Subcutaneous abdominal adipose tissue (tissue), 5 donors: ENCODE measurements around the gene ITIH3.

ENCODE experiments used
- H3K27ac ChIP-seq: one replicate; pipeline ENCODE4 v1.7.0; 2013; ENCODE audit warnings: low read depth, mild to moderate bottlenecking, inconsistent platforms, low read length, moderate library complexity
- H3K27me3 ChIP-seq, 5 donors: one replicate each; pipeline ENCODE4 v1.7.0; 2013; ENCODE audit warnings: low read length in 5 of 5, inconsistent platforms in 1 of 5; ENCODE audit not compliant: control insufficient read depth in 5 of 5, insufficient read depth in 4 of 5
- H3K36me3 ChIP-seq, 5 donors: one replicate each; pipeline ENCODE4 v1.7.0; 2013; ENCODE audit warnings: low read length in 5 of 5; ENCODE audit not compliant: control insufficient read depth in 5 of 5, insufficient read depth in 5 of 5
- H3K4me1 ChIP-seq, 5 donors: one replicate each; pipeline ENCODE4 v1.7.0; 2013; ENCODE audit warnings: low read length in 5 of 5, mild to moderate bottlenecking in 3 of 5, moderate library complexity in 1 of 5; ENCODE audit not compliant: control insufficient read depth in 5 of 5, insufficient read depth in 5 of 5
- H3K4me3 ChIP-seq, 5 donors: one replicate each; pipeline ENCODE4 v1.7.0; 2013; ENCODE audit warnings: low read length in 5 of 5, low read depth in 1 of 5
- H3K9ac ChIP-seq, 5 donors: one replicate each; pipeline ENCODE4 v1.7.0; 2013; ENCODE audit warnings: low read length in 5 of 5, mild to moderate bottlenecking in 4 of 5, moderate library complexity in 3 of 5
- H3K9me3 ChIP-seq, 5 donors: one replicate each; pipeline ENCODE4 v1.7.0; 2013; ENCODE audit warnings: low read length in 5 of 5; ENCODE audit not compliant: control insufficient read depth in 5 of 5
- donor health status: healthy.
- donor health status: healthy.
- donor health status: healthy.
- donor health status: healthy.
- donor health status: healthy.

Gene ITIH3

DNA sequence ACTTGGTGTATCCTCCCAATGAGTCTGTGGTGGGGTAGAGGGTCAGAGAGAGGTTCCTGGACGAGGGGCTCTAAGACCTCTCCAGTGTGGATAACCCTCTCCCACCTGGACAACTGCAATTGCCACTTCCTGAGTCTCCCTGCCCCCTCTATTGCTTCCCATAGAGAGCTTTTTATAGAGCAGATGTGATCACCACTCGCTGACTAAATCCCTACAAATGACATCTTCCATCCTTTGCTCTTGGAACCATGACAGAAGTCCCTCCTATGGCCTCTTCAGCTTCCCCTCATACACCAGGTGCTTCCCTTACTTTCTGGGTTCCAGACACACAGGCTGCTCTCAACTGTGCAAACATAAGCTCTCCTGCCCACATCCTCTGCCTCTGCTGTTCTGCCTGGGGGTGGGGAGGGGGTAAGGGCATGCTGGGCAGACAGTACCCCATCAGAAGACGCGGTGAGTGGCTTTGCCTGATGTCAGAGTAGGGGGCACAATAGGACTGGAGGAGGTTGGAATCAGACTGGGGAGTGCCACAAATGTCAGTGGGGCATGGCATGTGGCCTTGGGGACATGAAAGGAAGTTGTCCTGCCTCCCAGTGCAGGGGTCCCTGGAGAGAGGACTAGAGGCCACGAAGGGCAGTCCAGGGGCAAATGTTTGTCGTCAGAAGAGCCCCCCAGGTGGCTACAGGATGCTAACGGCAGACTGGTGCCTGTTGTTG lies 15.2 kb downstream of the ITIH3 start:
- Histone ChIP-seq H3K9me3 (no peaks in the 10 kb centered on the region), H3K4me1 (no peaks in the 10 kb centered on the region), H3K4me3 (no peak overlapping the region), H3K36me3 (no peaks in the 10 kb centered on the region), H3K27ac (no peak overlapping the region), H3K27me3 (peaks cover 0 to 17% (median 8%) of the 10 kb centered on the region in 5 donors), H3K9ac (no peak overlapping the region)

DNA sequence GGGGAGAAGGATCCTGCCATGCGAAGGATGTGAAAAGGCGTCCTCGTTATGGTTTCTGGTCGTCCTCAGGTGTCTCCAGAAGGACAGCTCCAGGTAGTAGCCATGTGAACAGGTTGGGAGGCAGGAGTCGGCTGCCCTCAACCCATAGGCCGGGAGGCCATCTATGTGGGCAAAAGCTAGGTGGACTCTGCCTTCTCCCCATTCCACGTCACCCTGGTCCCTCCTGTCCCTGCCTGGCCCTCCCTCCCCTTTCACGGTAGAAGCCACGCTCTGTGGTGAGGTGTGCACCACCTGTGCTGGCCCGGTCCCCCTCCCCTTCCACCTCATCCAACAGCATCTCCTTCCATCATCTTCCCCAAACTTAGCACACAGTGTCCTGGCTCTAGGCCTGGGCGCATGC lies 16.3 kb downstream of the ITIH3 start:
- H3K9ac ChIP-seq: no peak overlapping the region

DNA sequence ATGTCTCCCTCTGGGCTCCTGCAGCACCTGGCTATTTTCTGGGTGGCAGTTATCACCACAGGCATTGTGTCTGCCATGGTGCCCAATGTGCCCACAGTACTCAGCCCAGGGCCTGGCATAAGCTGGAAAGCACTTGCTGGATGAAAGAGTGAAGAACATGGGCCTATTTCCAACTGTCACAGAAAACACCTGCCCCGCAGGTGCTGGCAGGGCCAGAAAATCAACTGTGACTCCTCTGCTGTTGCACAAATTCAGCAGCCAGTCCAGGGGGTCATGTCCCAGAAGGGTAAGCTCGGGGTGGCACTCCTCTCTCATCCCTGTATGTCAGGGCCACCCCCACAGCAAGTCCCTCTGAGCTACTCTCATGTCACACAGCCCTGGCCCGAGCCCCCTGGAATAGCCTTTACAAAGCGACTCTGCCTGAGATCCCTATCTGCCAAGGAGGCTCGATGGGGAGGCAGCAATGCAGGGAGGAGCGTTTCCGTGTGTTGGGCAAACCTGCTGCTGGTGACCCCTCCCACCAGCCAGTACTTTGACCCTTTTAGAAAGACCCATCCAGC lies 16.9 kb downstream of the ITIH3 start:
- Histone ChIP-seq H3K27ac (no peak overlapping the region), H3K4me3 (no peak overlapping the region), H3K4me1 (no peaks in the 10 kb centered on the region), H3K9ac (no peak overlapping the region), H3K36me3 (no peaks in the 10 kb centered on the region), H3K27me3 (peaks cover 0 to 16% (median 5%) of the 10 kb centered on the region in 5 donors), H3K9me3 (no peaks in the 10 kb centered on the region)

More for the DNA sequence above, 16.3 kb downstream of the ITIH3 start:
- H3K27ac ChIP-seq: no peak overlapping the region
- H3K36me3 ChIP-seq: no peaks in the 10 kb centered on the region
- H3K4me1 ChIP-seq: no peaks in the 10 kb centered on the region
- H3K4me3 ChIP-seq: no peak overlapping the region
- H3K27me3 ChIP-seq: peaks cover 0 to 17% (median 5%) of the 10 kb centered on the region in 5 donors
- no peaks in the 10 kb centered on the region for H3K9me3 ChIP-seq

DNA sequence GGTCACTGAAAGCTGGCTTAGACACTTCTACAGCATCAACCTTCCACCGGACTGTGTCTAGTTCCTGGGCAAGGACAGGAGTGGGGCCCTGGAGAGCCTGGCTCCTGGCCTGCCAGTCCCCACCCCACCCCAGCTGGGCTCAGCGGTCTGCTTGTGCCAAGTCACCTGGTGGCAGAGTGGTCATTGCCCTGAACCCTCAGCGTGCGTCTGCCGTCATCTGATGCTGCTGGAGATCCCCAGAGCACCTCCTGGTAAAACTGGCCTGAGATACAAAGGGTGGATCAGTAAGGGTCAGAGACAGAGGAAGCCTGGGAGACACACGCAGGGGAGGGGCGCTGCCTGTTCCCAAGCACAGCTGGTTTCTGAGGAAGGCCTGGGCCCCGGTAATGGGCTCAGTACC lies 19.2 kb downstream of the ITIH3 start:
- H3K9ac ChIP-seq: no peak overlapping the region
- no peak overlapping the region for H3K4me3 ChIP-seq
- peaks cover 0 to 7% (median 4%) of the 10 kb centered on the region in 5 donors for H3K27me3 ChIP-seq
- no peaks in the 10 kb centered on the region for H3K36me3 ChIP-seq
- no peaks in the 10 kb centered on the region for H3K4me1 ChIP-seq
- no peak overlapping the region for H3K27ac ChIP-seq
- H3K9me3 ChIP-seq: no peaks in the 10 kb centered on the region

DNA sequence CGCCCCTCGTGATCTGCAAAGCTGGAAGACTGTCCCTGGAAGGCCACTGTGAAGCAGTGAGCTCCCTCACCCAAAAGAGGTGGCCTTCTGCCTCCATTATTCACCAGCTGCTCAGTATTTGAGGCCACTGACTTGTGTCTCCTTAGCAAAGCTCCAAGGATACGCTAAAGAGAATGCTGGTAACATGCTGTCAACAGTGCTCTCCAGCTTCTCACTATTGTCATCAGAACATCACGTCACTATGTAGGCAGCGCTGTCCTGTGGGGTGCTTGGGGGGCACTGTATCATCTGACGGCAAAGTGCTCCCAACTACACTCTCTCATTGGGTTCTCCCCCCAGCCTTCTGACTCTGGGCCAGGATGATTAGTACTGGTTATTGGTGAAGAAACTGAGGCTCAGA lies 21.6 kb downstream of the ITIH3 start:
- no peaks in the 10 kb centered on the region for H3K36me3 ChIP-seq
- no peak overlapping the region for H3K27ac ChIP-seq
- H3K9me3 ChIP-seq: no peaks in the 10 kb centered on the region
- H3K4me3 ChIP-seq: no peak overlapping the region
- H3K9ac ChIP-seq: no peak overlapping the region
- H3K27me3 ChIP-seq: no peaks in the 10 kb centered on the region
- no peaks in the 10 kb centered on the region for H3K4me1 ChIP-seq

DNA sequence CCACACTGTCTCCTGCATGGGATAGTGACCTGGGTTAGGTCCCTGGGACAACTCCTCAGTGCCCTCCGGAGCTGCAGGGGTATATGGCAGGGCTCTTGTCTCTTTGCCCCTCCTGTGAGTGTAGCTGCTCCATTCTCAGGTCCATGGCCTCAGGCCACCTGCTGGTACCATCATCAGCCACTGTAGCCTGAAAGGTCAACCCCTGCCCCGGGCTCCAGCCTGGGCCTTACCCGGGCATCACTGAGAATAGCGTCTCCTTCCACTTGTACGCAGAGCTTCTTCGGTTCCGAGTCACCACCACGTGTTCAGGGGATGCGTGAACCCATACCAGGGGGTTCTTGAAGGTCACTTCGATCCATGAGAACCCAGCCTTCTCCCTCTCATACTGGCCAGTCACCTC lies 22.1 kb downstream of the ITIH3 start:
- Histone ChIP-seq H3K27ac (no peak overlapping the region), H3K27me3 (no peaks in the 10 kb centered on the region), H3K9me3 (no peaks in the 10 kb centered on the region), H3K9ac (no peak overlapping the region), H3K36me3 (no peaks in the 10 kb centered on the region), H3K4me3 (no peak overlapping the region), H3K4me1 (peaks cover 0 to 2% (median 0%) of the 10 kb centered on the region in 5 donors)

DNA sequence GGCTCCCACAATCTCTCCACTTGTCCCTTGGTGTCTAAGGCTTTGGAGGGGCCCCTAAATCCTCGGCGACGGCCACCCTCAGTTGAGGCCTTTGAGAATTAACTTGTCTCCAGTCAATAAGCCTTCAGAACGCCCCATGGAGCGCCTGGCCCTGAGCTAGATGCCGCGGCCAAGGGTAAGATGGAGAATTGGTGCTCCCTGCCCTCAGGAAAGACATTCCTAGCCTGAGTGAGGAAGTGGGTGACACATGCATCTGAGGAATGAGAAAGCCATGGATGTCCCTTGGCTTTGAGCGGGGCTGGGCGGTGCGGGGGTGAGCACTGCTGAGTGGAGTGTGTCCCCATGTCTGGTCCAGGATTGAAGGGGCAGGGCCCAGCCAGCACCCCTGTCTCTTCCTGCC lies 22.6 kb downstream of the ITIH3 start:
- Histone ChIP-seq H3K4me3 (no peak overlapping the region), H3K9me3 (no peaks in the 10 kb centered on the region), H3K4me1 (peaks cover 0 to 2% (median 0%) of the 10 kb centered on the region in 5 donors), H3K27me3 (no peaks in the 10 kb centered on the region), H3K9ac (no peak overlapping the region), H3K36me3 (no peaks in the 10 kb centered on the region), H3K27ac (no peak overlapping the region)

DNA sequence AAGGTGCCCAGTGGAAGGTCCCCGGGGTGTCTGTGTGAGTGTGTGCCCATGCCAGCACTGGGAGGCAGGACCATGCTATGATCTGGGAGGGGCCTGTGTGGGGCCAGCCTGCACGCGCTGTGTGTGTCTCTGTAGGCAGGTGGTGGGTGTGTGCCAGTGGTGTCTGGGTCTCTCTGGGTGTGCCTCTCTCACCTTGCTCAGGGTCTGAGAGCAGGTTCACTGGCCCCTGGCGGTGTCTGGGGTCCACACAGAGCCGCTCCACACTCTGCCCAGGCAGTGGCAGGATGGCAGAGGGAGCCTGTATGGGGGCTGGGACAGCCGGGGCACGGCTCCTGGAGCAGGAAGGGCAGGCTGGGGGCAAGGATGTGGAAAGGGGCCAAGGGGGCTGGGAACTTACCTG lies 23.3 kb downstream of the ITIH3 start:
- Histone ChIP-seq H3K9me3 (no peaks in the 10 kb centered on the region), H3K9ac (no peak overlapping the region), H3K4me1 (peaks cover 0 to 2% (median 0%) of the 10 kb centered on the region in 5 donors), H3K36me3 (no peaks in the 10 kb centered on the region), H3K27me3 (no peaks in the 10 kb centered on the region), H3K27ac (no peak overlapping the region), H3K4me3 (no peak overlapping the region)

DNA sequence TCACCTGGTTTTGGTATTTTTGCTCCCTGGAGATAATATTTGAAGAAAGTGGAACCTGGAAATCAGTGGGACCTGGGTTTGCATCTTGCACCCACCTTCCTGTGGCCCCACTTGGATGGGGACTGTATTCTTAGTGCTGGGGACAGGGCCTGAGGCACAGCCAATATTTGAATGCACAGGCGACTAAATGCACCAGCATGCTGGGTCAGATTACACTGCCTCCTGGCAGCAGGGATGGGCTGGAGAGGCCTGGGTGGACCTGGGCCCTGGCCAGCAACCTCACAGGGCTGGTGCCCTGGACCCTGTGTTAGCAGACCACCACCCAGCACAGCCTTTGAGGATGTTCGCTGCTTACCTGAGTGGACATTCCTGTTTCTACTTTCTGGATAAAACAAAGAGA lies 25.3 kb downstream of the ITIH3 start:
- H3K4me1 ChIP-seq: peaks cover 0 to 2% (median 0%) of the 10 kb centered on the region in 5 donors
- peaks cover 0 to 13% (median 6%) of the 10 kb centered on the region in 5 donors for H3K36me3 ChIP-seq
- H3K9ac ChIP-seq: no peak overlapping the region
- H3K27ac ChIP-seq: no peak overlapping the region
- no peaks in the 10 kb centered on the region for H3K27me3 ChIP-seq
- no peak overlapping the region for H3K4me3 ChIP-seq
- no peaks in the 10 kb centered on the region for H3K9me3 ChIP-seq

DNA sequence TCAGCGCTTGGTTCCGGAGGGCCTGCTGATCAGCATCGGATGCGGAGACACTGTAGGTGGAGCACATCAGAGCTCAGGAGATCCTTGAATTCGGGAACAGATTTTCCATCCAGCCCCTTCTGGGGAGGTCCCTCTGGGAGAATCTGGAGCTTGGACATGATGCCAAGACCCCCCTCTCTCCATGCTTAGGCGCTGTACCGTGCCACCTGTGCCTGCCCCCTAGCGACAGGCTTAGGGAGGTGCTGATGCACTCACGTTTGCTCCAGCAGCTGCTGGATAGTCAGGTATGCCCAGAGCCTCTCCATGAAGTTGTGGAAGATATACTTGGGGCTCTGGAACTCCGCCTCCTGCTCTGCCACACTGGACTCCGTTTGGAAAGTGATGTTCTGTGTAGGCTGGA lies 26.1 kb downstream of the ITIH3 start:
- H3K9me3 ChIP-seq: no peaks in the 10 kb centered on the region
- no peak overlapping the region for H3K4me3 ChIP-seq
- peaks cover 0 to 2% (median 0%) of the 10 kb centered on the region in 5 donors for H3K4me1 ChIP-seq
- no peak overlapping the region for H3K27ac ChIP-seq
- no peak overlapping the region for H3K9ac ChIP-seq
- peaks cover 0 to 13% (median 6%) of the 10 kb centered on the region in 5 donors for H3K36me3 ChIP-seq
- no peaks in the 10 kb centered on the region for H3K27me3 ChIP-seq
